Smooth muscle cell (in vitro differentiated cells): Measurements from ENCODE around the gene ESYT1. TPM values are rescaled to one million over a fixed set of nuclear protein-coding genes. Genes with fewer than 3 reads are reported as not detected.

Source experiments
- DNase-seq: peaks from one replicate; lab custom pipeline; 2025; ENCODE audit not compliant: unreplicated experiment; lab: John Stamatoyannopoulos, UW
- H2AFZ ChIP-seq: fragments of 200-600 bp; sonication (generic); 2 replicates; pipeline ENCODE4 v1.6.0; 2016; ENCODE audit warnings: antibody characterized with exemption, low read depth, mild to moderate bottlenecking
- H3F3A ChIP-seq: fragments of 200-600 bp; sonication (generic); 2 replicates; pipeline ENCODE4 v1.6.0; 2017; ENCODE audit warnings: antibody characterized with exemption, low read depth
- H3K27ac ChIP-seq: fragments of 200-600 bp; sonication (generic); 2 replicates; pipeline ENCODE4 v1.5.1; 2016; ENCODE audit warnings: low read depth, mild to moderate bottlenecking
- H3K27me3 ChIP-seq: fragments of 200-600 bp; sonication (generic); 2 replicates; pipeline ENCODE4 v1.6.1; 2016; ENCODE audit warnings: low read depth, mild to moderate bottlenecking
- H3K36me3 ChIP-seq: fragments of 200-600 bp; sonication (generic); 2 replicates; pipeline ENCODE4 v1.5.1; 2016; ENCODE audit warnings: low read depth
- H3K4me1 ChIP-seq: fragments of 200-600 bp; sonication (generic); 2 replicates; pipeline ENCODE4 v1.5.1; 2016; ENCODE audit warnings: low read depth
- H3K4me2 ChIP-seq: fragments of 200-600 bp; sonication (generic); 2 replicates; pipeline ENCODE4 v1.6.0; 2016; ENCODE audit warnings: mild to moderate bottlenecking
- H3K4me3 ChIP-seq: fragments of 200-600 bp; sonication (generic); 2 replicates; pipeline ENCODE4 v1.5.1; 2016; ENCODE audit warnings: mild to moderate bottlenecking
- H3K79me2 ChIP-seq: fragments of 200-600 bp; sonication (generic); 2 replicates; pipeline ENCODE4 v1.6.0; 2016; ENCODE audit warnings: low read depth, mild to moderate bottlenecking
- H3K9ac ChIP-seq: fragments of 200-600 bp; sonication (generic); 2 replicates; pipeline ENCODE4 v1.6.0; 2016; ENCODE audit warnings: low read depth
- H3K9me3 ChIP-seq: fragments of 200-600 bp; sonication (generic); replicated peaks from 2 replicates; pipeline ENCODE4 v1.5.1; 2016; ENCODE audit warnings: low read depth
- H4K20me1 ChIP-seq: fragments of 200-600 bp; sonication (generic); 2 replicates; pipeline ENCODE4 v1.6.0; 2016; ENCODE audit warnings: low read depth
- CTCF ChIP-seq: fragments of 200-600 bp; sonication (generic); IDR thresholded peaks from 2 replicates; pipeline ENCODE4 v1.5.1; 2017; ENCODE audit warnings: borderline replicate concordance, mild to moderate bottlenecking, antibody characterized with exemption; ENCODE audit not compliant: insufficient read depth, poor library complexity, severe bottlenecking
- WGBS: methylation state at CpG from one replicate; pipeline ENCODE4 v1.1.7; 2016; ENCODE audit warnings: low lambda C conversion rate; 5-methylcytosine and 5-hydroxymethylcytosine counted together
- polyA plus RNA-seq: library from polyadenylated mRNA; unstranded; fragments of >200 nt; fragmentation: Nextera tagmentation; extraction: Ambion mirVana; gene quantifications from 2 replicates; pipeline ENCODE4 v1.2.1, GENCODE V29; 2016
- total RNA-seq: library from RNA; depleted of rRNA; stranded (reverse); fragments of >200 nt; gene quantifications from 2 replicates; pipeline ENCODE4 v1.2.3, GENCODE V29; 2014

ESYT1 gene
- total and polyA plus RNA-seq, 2 experiments from 2014 or later = 69.5 to 76.0 TPM

- DNase-seq = no peak
- H4K20me1 ChIP-seq = peaks cover 10% of the 10 kb centered on the region
- no peaks in the 10 kb centered on the region for H3K27me3 ChIP-seq
- H3K9ac ChIP-seq = no peak overlapping the region
- H3K27ac ChIP-seq = no peak overlapping the region
- no peak overlapping the region for H3K4me3 ChIP-seq
- no peak overlapping the region for H3K4me2 ChIP-seq
- peaks cover 13% of the 10 kb centered on the region for H3K4me1 ChIP-seq
- H2AFZ ChIP-seq = no peak overlapping the region
- H3F3A ChIP-seq = peaks cover 6% of the 10 kb centered on the region
- no peak for TF ChIP-seq CTCF
- WGBS = 98% methylated on average over 11 of the region's 11 CpGs
- peaks cover 8% of the 10 kb centered on the region for H3K79me2 ChIP-seq
- no peaks in the 10 kb centered on the region for H3K9me3 ChIP-seq
- no peaks in the 10 kb centered on the region for H3K36me3 ChIP-seq
Measured at GRCh38 chr12:56121204-56121870, 6.7 kb upstream of the ESYT1 start.

GRCh38 chr12:56122637-56123036 is 5.4 kb upstream of the ESYT1 start:
- DNase-seq = no peak
- 90% methylated on average over 2 of the region's 2 CpGs for WGBS
- no peak overlapping the region for H3K4me3 ChIP-seq
- H3K27ac ChIP-seq = no peak overlapping the region
- no peaks in the 10 kb centered on the region for H3K27me3 ChIP-seq
- no peaks in the 10 kb centered on the region for H3K9me3 ChIP-seq
- no peaks in the 10 kb centered on the region for H3K79me2 ChIP-seq
- H3K4me1 ChIP-seq = peaks cover 25% of the 10 kb centered on the region
- H3K36me3 ChIP-seq = no peaks in the 10 kb centered on the region
- no peak for TF ChIP-seq CTCF
- no peak overlapping the region for H3K9ac ChIP-seq
- H3K4me2 ChIP-seq = no peak overlapping the region
- no peak overlapping the region for H2AFZ ChIP-seq
- H3F3A ChIP-seq = peaks cover 19% of the 10 kb centered on the region
- H4K20me1 ChIP-seq = peaks cover 7% of the 10 kb centered on the region

- DNase-seq = no peak
- Histone ChIP-seq H3F3A (peaks cover 14% of the 10 kb centered on the region), H3K27ac (no peak overlapping the region), H3K4me1 (peaks cover 19% of the 10 kb centered on the region), H3K9ac (no peak overlapping the region), H3K4me3 (no peak overlapping the region), H2AFZ (no peak overlapping the region), H3K27me3 (no peaks in the 10 kb centered on the region), H3K36me3 (no peaks in the 10 kb centered on the region), H3K79me2 (peaks cover 4% of the 10 kb centered on the region), H4K20me1 (peaks cover 5% of the 10 kb centered on the region), H3K9me3 (no peaks in the 10 kb centered on the region), H3K4me2 (no peak overlapping the region)
- no peak for TF ChIP-seq CTCF
- 97% methylated on average over 4 of the region's 4 CpGs for WGBS
Measured at GRCh38 chr12:56124133-56124532, 3.9 kb upstream of the ESYT1 start.

DNA sequence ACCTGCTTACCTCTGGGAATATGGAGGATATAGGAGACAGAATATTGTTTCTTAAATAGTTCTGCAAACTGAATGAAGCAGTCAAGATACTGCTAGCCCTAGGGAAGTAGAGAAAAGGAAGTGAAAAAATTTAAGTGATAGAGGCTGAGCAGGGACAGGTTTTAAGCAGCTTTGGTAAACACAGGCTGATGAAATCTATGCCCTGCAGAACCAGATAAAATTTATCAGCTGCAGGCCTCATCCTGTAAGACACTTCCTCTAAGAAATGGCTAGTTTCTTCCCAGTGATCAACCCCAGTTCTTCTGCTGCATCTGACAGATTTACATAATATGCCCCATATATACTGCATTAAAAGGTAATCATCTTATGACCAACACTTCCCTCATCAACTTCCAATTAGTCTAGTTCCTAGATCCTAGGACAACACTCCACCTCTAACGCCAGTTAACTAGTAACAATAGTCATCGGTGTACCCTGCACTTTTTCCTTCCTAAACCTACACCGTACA is 1.3 kb upstream of the ESYT1 start:
- Histone ChIP-seq H2AFZ (no peak overlapping the region), H3K79me2 (peaks cover 14% of the 10 kb centered on the region), H3K4me3 (no peak overlapping the region), H3K36me3 (no peaks in the 10 kb centered on the region), H3K27ac (peak overlapping the region; percentile 92), H3K4me2 (peak overlapping the region; percentile 89), H3K27me3 (no peaks in the 10 kb centered on the region), H4K20me1 (no peaks in the 10 kb centered on the region), H3K9me3 (no peaks in the 10 kb centered on the region), H3K4me1 (peaks cover 21% of the 10 kb centered on the region), H3K9ac (peak overlapping the region; percentile 75), H3F3A (peaks cover 14% of the 10 kb centered on the region)
- DNase-seq = no peak
- TF ChIP-seq CTCF = no peak
- WGBS = 94% methylated on average over 3 of the region's 3 CpGs
